HG03442 (cell line): ENCODE measurements around the gene INPP5E.

Experiments used
- ATAC-seq: cut with Tn5 transposase; IDR thresholded peaks from one replicate; pipeline ENCODE4 v1.9.1; 2021; ENCODE audit warnings: mild to moderate bottlenecking, moderate library complexity; ENCODE audit not compliant: unreplicated experiment

Gene INPP5E

GRCh38 chr9:136392538-136393449 is 46.9 kb downstream of the INPP5E start:
- ATAC-seq = no peak

- ATAC-seq = no peak
Measured at GRCh38 chr9:136391737-136392537, 47.7 kb downstream of the INPP5E start.

- ATAC-seq = no peak
Measured at GRCh38 chr9:136389396-136389795, 50.2 kb downstream of the INPP5E start.

DNA sequence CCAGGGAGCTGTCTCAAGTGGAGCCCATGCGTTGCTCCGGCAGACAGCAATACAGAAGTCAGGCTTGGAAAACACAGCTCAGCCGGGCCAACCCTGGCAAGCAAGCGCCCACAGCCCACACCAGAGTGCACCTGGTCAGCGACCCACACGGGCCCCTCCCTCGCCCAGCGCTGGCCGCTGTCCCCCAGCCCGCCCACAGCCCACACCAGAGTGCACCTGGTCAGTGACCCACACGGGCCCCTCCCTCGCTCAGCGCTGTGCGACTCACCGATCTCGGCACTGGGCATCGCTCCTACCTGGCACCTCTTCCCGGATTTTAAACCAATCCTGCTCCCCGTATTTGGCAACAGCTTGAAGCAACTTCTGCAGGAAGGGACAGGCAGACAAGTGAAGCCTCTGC is 52.4 kb downstream of the INPP5E start:
- no peak for ATAC-seq

DNA sequence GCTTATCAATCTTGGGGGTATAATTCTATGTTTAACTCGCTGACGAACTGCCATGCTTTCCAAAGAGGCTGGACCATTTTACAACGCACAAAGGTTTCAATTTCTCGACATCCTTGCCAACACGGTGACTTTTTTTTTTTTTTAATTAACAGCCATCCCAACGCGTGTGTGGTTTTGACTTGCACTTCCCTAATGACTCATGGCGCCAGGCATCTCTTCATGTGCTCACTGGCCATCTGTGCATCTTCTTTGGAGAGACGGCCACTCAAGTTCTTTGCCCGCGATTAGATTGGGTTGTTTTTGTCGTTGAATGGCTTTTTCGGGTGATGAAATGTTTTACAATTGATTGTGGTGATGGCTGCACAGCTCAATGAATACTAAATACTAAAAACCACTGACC is 53.6 kb downstream of the INPP5E start:
- no peak for ATAC-seq

DNA sequence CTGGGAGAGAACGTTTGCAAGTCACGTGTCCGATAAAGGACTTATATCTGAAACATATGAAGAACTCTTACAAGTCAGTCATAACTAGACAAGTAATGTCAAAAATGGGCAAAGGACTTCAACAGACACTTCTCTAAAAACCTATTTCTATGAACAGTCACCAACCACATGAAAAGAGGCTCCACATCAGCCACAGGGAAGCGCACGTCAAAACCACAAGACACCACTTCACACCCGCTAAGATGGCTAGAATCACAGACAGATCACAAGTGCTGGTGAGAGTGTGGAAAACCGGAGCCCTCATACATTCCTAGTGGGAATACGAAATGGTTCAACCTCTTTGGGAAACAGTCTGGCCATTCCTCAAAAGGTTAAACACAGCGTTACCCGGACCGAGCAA is 54.6 kb downstream of the INPP5E start:
- no peak for ATAC-seq

GRCh38 chr9:136383436-136383835 is 56.2 kb downstream of the INPP5E start:
- no peak for ATAC-seq

- ATAC-seq = no peak
Measured at GRCh38 chr9:136381966-136382513, 57.6 kb downstream of the INPP5E start.

- no peak for ATAC-seq
Measured at GRCh38 chr9:136381311-136381710, 58.3 kb downstream of the INPP5E start.

DNA sequence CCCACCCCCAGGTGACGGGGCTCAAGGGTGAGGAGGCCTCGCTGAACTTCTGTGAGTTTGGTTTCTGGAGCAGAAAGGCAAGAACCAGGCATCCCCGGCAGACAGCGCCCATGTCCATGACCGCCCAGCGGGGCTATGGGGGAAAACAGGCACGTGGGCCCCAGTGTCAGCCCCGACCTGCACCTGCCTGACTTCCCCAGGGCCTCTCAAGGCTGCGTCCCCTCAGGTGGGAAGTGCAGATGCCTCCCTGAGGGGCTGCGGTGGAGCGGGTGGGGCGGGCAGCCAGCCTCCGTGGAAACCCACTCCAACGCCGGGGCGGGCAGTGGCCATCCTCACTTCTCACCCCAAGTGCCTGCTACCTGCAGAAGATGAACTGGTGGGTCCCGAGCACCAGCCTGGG is 59.3 kb downstream of the INPP5E start:
- ATAC-seq = no peak

DNA sequence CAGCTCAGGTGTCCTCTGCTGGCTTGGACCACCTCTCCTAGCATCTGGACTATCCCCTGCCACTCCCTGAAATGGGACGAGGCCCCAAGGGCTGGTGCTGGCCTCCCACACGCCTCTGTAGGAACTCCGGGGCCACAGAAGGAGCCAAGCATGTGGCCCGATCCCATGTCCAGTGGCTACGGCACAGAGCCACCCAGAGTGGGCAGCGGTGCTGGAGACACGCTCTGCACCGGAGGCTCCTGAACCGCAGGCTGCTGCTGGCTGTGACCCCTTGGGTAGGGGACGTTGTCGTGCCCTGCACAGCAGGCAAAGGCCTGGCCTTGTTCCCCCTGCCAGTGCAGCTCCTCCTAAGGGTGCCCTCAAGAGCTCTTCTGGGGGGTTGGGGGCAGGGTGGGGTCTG is 59.8 kb downstream of the INPP5E start:
- no peak for ATAC-seq

DNA sequence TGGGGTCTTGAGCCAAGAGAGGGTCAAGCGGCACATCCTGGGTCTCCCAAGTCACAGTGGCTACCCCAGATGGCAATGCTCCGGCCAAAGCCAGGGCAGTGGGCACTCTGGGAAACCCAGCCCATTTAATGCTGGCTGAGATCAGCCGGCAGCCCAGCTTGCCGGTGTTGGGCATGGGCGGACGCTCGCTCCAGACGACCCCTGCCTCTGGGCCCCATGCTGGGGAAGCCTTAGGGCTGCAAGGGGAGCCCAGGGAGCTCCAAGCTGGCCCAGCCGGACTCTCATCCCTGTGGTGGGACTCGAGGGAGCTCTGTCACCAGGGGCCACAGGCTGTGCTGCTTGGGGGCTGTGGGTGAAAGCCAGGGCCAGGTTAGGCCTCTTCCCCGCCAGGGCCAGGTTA is 60.2 kb downstream of the INPP5E start:
- no peak for ATAC-seq

DNA sequence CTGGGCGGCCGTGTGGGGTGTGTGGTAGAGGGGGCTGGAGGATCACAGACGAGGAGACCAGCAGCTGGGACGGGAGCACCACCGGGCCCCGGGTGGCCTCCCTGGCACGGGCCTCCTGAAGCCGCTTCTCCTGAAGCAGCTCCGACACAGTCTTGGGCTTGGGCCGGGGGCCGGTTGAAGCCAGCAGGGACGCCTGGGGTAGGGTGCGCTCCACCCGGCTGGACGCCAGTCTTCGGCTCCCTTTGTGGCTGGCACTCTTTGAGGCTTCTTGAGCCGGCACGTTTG is 60.7 kb downstream of the INPP5E start:
- no peak for ATAC-seq
